Fibroblast of villous mesenchyme (primary cell): ENCODE results near the gene DYDC1. TPM values are rescaled to one million over a fixed set of nuclear protein-coding genes. Genes with fewer than 3 reads are reported as not detected.
"Not testable (repeated sequence)": the region's sequence is repeated elsewhere in the genome, so short reads cannot be mapped to it uniquely, and the experiment has no call there.

Experiments
- DNase-seq: peaks from one replicate; pipeline ENCODE4 v3.0.0-alpha.2; 2010; ENCODE audit warnings: low read depth
- H3K4me3 ChIP-seq: 2 replicates; pipeline ENCODE4 v1.5.1; 2011; ENCODE audit warnings: low read depth, mild to moderate bottlenecking, low read length
- total RNA-seq: library from RNA; depleted of rRNA; stranded (reverse); fragments of >200 nt; gene quantifications from 2 replicates; pipeline ENCODE4 v1.2.3, GENCODE V29; 2012
- TF ChIP-seq, protein P1 (sequence below): IDR thresholded peaks from 2 replicates; pipeline ENCODE4 v1.5.1; 2012; ENCODE audit warnings: low read depth, mild to moderate bottlenecking, low read length; ENCODE audit not compliant: insufficient read depth

The DYDC1 gene
- total RNA-seq, 1 donor: not detected

DNA sequence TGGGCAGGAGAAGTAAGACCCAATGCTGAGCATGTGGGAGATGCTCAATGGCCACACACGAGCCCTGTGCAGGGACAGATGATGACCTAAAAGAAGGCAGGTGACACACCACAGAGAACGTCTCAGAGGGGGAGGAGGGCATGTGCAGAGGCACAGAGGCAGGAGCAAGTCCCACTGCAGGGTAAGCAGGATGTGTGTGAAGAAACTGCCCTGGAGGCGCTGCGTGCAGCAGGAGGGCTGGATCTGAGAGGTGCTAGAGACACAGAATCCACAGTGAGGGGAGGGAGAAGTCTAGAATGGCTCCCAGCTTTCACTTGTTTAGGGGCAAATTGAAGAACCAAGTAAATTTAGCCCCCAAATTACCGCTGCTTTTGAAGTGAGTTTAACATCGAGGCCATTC is 14.9 kb upstream of the DYDC1 start:
- TF ChIP-seq, protein P1, sequence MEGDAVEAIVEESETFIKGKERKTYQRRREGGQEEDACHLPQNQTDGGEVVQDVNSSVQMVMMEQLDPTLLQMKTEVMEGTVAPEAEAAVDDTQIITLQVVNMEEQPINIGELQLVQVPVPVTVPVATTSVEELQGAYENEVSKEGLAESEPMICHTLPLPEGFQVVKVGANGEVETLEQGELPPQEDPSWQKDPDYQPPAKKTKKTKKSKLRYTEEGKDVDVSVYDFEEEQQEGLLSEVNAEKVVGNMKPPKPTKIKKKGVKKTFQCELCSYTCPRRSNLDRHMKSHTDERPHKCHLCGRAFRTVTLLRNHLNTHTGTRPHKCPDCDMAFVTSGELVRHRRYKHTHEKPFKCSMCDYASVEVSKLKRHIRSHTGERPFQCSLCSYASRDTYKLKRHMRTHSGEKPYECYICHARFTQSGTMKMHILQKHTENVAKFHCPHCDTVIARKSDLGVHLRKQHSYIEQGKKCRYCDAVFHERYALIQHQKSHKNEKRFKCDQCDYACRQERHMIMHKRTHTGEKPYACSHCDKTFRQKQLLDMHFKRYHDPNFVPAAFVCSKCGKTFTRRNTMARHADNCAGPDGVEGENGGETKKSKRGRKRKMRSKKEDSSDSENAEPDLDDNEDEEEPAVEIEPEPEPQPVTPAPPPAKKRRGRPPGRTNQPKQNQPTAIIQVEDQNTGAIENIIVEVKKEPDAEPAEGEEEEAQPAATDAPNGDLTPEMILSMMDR: no peak
- no peak overlapping the region for H3K4me3 ChIP-seq
- no peak for DNase-seq

DNA sequence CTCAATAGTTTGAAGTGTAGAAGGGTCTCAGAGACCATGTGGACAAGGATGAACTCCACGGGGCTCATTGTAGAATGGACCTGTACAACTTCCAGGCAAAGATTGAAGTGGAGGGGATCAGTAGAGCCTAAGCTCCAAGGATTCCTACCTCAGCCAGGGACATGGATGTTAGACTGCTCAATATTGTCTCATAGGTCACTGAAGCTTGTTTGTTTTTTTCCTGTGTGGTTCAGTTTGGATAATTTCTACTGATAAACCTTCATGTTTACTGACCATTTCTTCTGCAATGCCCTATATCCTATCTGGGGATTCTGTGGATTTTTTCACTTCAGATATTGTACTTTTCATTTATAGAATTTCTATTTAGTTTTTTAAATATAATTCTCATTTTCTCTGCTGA is 9.0 kb upstream of the DYDC1 start:
- TF ChIP-seq, protein P1: no peak
- no peak overlapping the region for H3K4me3 ChIP-seq
- DNase-seq: no peak

DNA sequence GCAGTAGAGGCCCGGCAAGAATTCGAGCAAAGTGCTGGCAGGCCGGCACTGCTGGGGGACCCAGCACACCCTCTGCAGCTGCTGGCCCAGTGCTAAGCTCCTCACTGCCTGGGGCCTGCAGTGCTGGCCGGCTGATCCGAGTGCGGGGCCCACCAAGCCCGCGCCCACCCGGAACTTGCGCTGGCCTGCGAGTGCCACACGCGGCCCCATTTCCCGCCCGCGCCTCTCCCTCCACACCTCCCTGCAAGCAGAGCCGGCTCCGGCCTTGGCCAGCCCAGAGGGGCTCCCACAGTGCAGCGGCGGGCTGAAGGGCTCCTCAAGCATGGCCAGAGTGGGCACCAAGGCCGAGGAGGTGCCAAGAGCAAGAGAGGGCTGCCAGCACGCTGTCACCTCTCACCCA is 3.1 kb upstream of the DYDC1 start:
- DNase-seq: no peak
- TF ChIP-seq, protein P1: no peak
- H3K4me3 ChIP-seq: no peak overlapping the region

DNA sequence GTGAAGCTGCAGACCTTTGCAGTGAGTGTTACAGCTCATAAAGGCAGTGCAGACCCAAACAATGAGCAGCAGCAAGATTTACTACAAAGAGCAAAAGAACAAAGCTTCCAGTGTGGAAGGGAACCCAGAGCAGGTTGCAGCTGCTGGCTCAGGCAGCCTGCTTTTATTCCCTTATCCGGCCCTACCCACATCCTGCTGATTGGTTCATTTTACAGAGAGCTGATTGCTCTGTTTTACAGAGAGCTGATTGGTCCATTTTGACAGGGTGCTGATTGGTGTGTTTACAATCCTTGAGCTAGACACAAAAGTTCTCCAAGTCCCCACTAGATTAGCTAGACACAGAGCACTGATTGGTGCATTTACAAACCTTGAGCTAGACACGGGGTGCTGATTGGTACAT is 2.4 kb upstream of the DYDC1 start:
- H3K4me3 ChIP-seq, DNase-seq: not testable (repeated sequence)

DNA sequence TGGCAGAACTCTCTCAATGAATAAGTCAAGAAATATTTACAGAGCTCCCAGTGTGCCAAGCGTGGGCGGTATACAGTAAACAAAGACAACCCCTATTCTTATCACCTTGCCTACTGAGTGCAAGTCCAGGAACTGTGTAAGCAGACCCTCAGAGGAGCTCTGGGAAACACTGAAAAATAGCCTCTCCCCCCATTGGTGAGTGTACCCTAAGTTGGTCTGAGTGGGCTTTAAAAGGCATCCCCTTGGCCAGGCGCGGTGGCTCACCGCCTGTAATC is 1.2 kb upstream of the DYDC1 start:
- DNase-seq: no peak
- no peak overlapping the region for H3K4me3 ChIP-seq
- TF ChIP-seq, protein P1: no peak

DNA sequence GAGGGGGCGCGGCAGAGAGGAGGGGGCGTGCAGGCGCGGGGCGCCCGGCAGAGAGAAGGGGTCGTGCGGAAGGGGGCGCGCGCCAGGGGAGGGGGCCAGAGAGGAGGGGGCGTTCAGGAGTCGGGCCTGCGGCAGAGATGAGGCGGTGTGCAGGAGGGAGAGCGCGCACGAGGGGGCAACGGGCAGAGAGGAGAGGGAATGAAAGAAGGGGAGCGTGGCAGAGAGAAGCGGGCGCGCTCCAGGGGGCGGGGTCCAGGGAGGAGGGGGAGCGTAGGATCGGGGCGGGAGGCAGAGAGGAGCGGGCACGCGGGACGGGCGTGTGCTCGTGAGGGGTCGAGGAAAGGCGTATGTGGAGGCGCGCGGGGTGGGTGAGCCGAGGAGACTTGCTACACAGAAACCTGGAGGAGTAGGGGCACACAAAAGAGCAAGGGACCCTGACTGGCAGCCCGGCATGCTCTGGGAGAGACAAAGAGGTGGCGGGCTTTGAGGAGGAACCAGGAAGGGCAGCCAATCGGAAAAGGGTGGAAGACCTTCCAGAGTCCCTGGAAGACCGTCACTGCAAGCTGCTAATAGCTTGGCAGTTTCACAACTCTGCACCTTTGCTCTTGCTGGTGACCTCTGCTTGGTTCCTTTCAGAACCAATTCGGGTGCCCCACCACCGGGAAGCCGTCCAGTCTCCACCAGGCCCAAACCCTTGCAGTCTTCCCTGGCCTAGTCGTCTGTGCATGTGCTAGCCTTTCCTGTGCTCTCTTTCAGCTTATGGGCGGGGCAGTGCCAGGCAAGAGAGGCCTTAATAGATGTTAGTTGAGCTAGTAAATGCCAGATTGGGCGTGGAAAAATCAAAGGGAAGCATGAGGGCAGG is 665 bp upstream of the DYDC1 start:
- no peak for DNase-seq
- TF ChIP-seq, protein P1: no peak
- H3K4me3 ChIP-seq: peak overlapping the region; percentile 43

DNA sequence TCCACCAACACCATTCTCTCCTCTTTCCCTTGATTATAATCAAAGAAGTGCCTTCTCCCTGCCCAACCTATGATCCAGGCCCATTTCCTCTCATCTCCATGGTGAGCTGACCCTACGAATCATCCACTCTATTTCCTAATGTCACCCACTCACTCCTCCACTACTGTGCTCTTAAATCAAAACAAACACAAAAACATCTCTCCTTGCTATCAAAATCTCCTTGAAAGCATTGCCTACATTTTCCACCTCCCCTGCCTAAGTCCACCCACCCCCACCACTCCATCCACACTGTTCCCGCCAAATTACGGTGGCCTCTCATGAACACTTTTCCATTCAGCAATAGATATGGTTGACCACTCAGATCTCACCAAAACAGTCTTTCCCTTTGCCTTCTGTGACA is 5.3 kb downstream of the DYDC1 start:
- DNase-seq: no peak
- TF ChIP-seq, protein P1: no peak
- H3K4me3 ChIP-seq: no peak overlapping the region
